OCI-LY3 (cell line): ENCODE results near the gene CHMP6.

Experiments used
- H2AFZ ChIP-seq: fragments of 200-600, 300-600 bp; shearing (Covaris generic); 2 replicates; pipeline ENCODE4 v1.6.0; 2014; ENCODE audit warnings: antibody characterized with exemption, low read depth, low read length
- H3K27ac ChIP-seq: fragments of 200-600, 300-600 bp; sonication (generic); 2 replicates; pipeline ENCODE4 v1.5.1; 2014; ENCODE audit warnings: mild to moderate bottlenecking, low read length, moderate library complexity, mixed read lengths
- H3K27me3 ChIP-seq: fragments of 200-600, 300-600 bp; sonication (generic); 2 replicates; pipeline ENCODE4 v1.6.1; 2014; ENCODE audit warnings: low read depth, low read length, mixed read lengths
- H3K36me3 ChIP-seq: fragments of 200-600, 300-600 bp; sonication (generic); replicated peaks from 2 replicates; pipeline ENCODE3; 2014; ENCODE audit warnings: low read depth, low read length, mixed read lengths
- H3K4me1 ChIP-seq: fragments of 300-600, 200-600 bp; sonication (generic); 2 replicates; pipeline ENCODE4 v1.6.1; 2014; ENCODE audit warnings: low read length, mixed read lengths
- H3K4me2 ChIP-seq: fragments of 200-600, 300-600 bp; sonication (generic); 2 replicates; pipeline ENCODE4 v1.6.1; 2014; ENCODE audit warnings: low read length, mixed read lengths
- H3K4me3 ChIP-seq: fragments of 300-600, 200-600 bp; sonication (generic); 2 replicates; pipeline ENCODE4 v1.5.1; 2014; ENCODE audit warnings: antibody characterized with exemption, mild to moderate bottlenecking, low read length, moderate library complexity
- H3K79me2 ChIP-seq: fragments of 300-600, 200-600 bp; shearing (Covaris generic); 2 replicates; pipeline ENCODE4 v1.6.1; 2014; ENCODE audit warnings: mild to moderate bottlenecking, low read length, mixed read lengths
- H3K9ac ChIP-seq: fragments of 300-600, 200-600 bp; shearing (Covaris generic); 2 replicates; pipeline ENCODE4 v1.6.0; 2014; ENCODE audit warnings: mild to moderate bottlenecking, low read length, moderate library complexity
- H3K9me3 ChIP-seq: fragments of 200-600, 300-600 bp; shearing (Covaris generic); 2 replicates; pipeline ENCODE4 v1.6.1; 2014; ENCODE audit warnings: low read length, mixed read lengths; ENCODE audit not compliant: insufficient read depth
- H4K20me1 ChIP-seq: fragments of 200-600, 300-600 bp; sonication (generic); 2 replicates; pipeline ENCODE4 v1.6.1; 2016; ENCODE audit warnings: low read length, mixed read lengths; ENCODE audit not compliant: insufficient read depth
- CTCF ChIP-seq: fragments of 200-600, 300-600 bp; sonication (generic); IDR thresholded peaks from 2 replicates; pipeline ENCODE4 v1.5.1; 2014; ENCODE audit warnings: antibody characterized with exemption, low read length, low read depth
- EZH2phosphoT487 ChIP-seq: fragments of 200-600 bp; shearing (Covaris generic); IDR thresholded peaks from 2 replicates; pipeline ENCODE4 v1.6.1; 2018; ENCODE audit warnings: antibody characterized with exemption, mixed run types, low read depth

Gene CHMP6

GRCh38 chr17:81030741-81031565 lies 39.3 kb downstream of the CHMP6 start:
- H4K20me1 ChIP-seq = no peaks in the 10 kb centered on the region
- H3K79me2 ChIP-seq = no peaks in the 10 kb centered on the region

GRCh38 chr17:81031566-81032550 lies 40.2 kb downstream of the CHMP6 start:
- no peaks in the 10 kb centered on the region for H3K79me2 ChIP-seq
- no peak overlapping the region for H3K4me3 ChIP-seq
- H3K4me2 ChIP-seq = no peak overlapping the region
- H3K9ac ChIP-seq = no peak overlapping the region
- H4K20me1 ChIP-seq = no peaks in the 10 kb centered on the region
- TF ChIP-seq CTCF = no peak
- no peak for TF ChIP-seq EZH2phosphoT487
- H3K27ac ChIP-seq = no peak overlapping the region
- H3K9me3 ChIP-seq = no peaks in the 10 kb centered on the region
- H3K27me3 ChIP-seq = peaks cover 14% of the 10 kb centered on the region
- H2AFZ ChIP-seq = no peak overlapping the region
- H3K4me1 ChIP-seq = no peaks in the 10 kb centered on the region
- H3K36me3 ChIP-seq = no peaks in the 10 kb centered on the region

More at GRCh38 chr17:81030741-81031565, 39.3 kb downstream of the CHMP6 start:
- Histone ChIP-seq H3K27me3 (peaks cover 14% of the 10 kb centered on the region), H3K4me3 (no peak overlapping the region), H3K9me3 (no peaks in the 10 kb centered on the region), H3K4me1 (no peaks in the 10 kb centered on the region), H3K4me2 (no peak overlapping the region), H3K9ac (no peak overlapping the region), H3K36me3 (no peaks in the 10 kb centered on the region), H2AFZ (no peak overlapping the region), H3K27ac (no peak overlapping the region)
- TF ChIP-seq CTCF (no peak), EZH2phosphoT487 (no peak)

- Histone ChIP-seq H3K36me3 (no peaks in the 10 kb centered on the region), H3K4me2 (no peak overlapping the region), H3K27me3 (peaks cover 14% of the 10 kb centered on the region), H3K4me1 (no peaks in the 10 kb centered on the region), H3K9me3 (no peaks in the 10 kb centered on the region), H2AFZ (no peak overlapping the region), H3K9ac (no peak overlapping the region), H3K79me2 (no peaks in the 10 kb centered on the region), H3K27ac (no peak overlapping the region), H4K20me1 (no peaks in the 10 kb centered on the region), H3K4me3 (no peak overlapping the region)
- TF ChIP-seq CTCF (no peak), EZH2phosphoT487 (no peak)
Observed at GRCh38 chr17:81032641-81033480, 41.2 kb downstream of the CHMP6 start.
